Measurements from ENCODE around the gene GFRAL.

The GFRAL gene

GRCh38 chr6:55433446-55434130 lies 106.3 kb downstream of the GFRAL start:
- no peak for DNase-seq (ENCODE audit: low read depth)

GRCh38 chr6:55437141-55437540 lies 109.9 kb downstream of the GFRAL start:
- no peak for DNase-seq (ENCODE audit: low read depth)

- DNase-seq (ENCODE audit: low read depth), result no peak
Measured at GRCh38 chr6:55438203-55438602, 110.9 kb downstream of the GFRAL start.

- DNase-seq (ENCODE audit: low read depth), result no peak
Measured at GRCh38 chr6:55443238-55444134, 116.2 kb downstream of the GFRAL start.

- no peak for DNase-seq (ENCODE audit: low read depth)
Measured at GRCh38 chr6:55445648-55446204, 118.5 kb downstream of the GFRAL start.

- no peak for DNase-seq (ENCODE audit: low read depth)
Measured at GRCh38 chr6:55447891-55448290, 120.6 kb downstream of the GFRAL start.

- DNase-seq (ENCODE audit: low read depth), result no peak
Measured at GRCh38 chr6:55448451-55448850, 121.2 kb downstream of the GFRAL start.

GRCh38 chr6:55449225-55449624 lies 122.0 kb downstream of the GFRAL start:
- no peak for DNase-seq (ENCODE audit: low read depth)

- DNase-seq (ENCODE audit: low read depth), result no peak
Measured at GRCh38 chr6:55450005-55450404, 122.7 kb downstream of the GFRAL start.

Data from activated gamma-delta T cell treated with anti-CD3 and anti-CD28 coated beads, Interleukin-2, amount 50 U/mL, for 16 hours (primary cell).